GM19372 (cell line): ENCODE results near the gene MAPT.
"Not testable (repeated sequence)": the region's sequence is repeated elsewhere in the genome, so short reads cannot be mapped to it uniquely, and the experiment has no call there.

Source experiments
- ATAC-seq: cut with Tn5 transposase; IDR thresholded peaks from one replicate; pipeline ENCODE4 v1.9.1; 2021; ENCODE audit warnings: mild to moderate bottlenecking, low read depth, moderate library complexity; ENCODE audit not compliant: unreplicated experiment

Gene MAPT

DNA sequence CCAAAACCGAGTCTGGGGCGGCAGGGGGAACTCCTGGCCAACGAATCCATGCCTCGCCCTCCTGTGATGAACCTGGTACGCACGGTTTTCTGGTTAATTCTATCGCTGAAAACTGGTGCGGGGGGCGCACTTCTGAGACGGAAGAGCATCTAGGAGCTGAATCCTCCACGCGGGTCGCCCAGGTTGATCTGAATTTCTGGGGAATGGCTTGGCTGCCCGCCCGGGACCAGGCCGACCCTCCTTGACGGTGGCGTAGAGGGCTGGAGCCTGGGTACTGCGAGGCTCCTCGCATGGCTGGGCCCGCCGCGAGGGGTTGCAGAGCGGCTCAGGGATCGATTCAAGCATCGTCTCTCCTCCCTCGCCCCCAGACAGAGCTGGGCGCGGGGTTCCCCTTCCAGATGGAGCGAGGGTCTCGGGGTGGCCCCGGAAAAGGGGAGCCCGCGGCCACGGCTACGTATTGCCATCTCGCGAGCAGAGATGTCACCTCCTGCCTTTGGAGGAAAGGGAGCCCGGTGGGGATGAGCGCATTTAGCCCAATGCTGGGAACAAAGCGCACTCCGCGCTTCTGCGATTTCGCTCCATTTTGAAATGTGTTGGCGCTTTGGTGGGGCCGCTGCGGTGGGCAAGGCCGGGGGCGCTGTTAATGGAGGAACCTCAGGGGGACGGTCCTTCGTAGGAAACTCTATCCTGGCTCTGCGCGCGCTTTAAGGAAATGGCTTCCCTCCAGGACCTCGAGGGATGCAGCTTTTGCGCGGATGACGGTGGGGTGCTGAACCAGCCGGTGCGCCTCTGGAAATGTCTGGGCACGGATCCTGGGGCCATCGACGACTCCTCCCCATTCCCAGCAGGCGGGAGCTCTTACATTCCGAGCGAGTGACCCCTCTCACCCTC, 2.7 kb downstream of the MAPT start:
- no peak for ATAC-seq

- no peak for ATAC-seq
Observed at GRCh38 chr17:45900136-45900535, 5.8 kb downstream of the MAPT start.

DNA sequence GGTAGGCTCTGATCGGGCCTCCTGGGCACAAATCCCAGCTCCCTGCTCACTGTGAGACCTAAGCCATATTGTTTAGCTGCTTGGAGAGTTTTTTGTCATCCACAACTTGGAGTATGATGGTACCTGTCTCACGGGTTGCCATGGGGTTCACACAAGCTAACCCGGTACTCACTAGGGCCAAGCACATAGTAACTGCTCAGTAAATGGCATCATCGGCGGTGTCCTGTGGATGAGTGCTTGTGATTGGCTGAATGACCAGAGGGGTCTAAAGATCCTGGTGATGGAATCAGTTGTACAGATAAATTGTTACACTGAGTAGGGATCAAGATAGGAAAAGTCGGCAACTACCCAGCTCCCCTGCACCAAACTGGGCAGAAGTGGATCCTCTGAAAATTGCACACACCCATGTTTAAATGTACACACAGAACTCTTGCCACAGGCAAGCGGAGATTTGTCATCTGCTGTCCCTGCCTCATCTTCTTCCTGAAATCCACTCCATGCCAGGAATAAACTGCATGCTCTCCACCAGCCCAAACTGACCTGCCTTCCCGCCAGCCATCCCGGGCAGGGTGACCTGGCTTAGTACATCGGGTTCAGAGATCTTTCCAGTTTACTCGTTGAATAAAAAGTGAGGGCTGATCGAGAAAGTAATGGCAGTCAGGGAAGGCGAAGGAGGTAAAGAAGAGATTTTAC, 6.5 kb downstream of the MAPT start:
- no peak for ATAC-seq

GRCh38 chr17:45902892-45903346, 8.6 kb downstream of the MAPT start:
- ATAC-seq, result no peak

DNA sequence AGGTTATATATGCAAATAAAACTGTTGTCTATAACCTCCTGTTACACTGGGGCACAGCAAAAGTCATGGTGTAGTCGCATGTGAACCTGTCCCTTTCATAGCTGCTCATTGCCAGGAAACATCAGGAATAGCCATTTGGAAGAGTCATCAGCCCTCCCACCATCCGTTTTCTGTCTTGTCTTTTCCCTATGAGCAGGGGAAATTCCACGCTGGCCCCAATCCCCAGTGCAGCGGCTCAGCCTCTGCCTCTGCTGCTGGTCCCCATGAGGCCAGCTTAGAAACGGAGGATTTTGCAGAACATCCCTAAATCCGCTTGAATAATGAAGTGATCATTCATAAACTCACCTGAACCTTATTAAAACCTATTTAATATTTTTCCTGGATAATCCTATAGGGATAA, 10.5 kb downstream of the MAPT start:
- no peak for ATAC-seq

DNA sequence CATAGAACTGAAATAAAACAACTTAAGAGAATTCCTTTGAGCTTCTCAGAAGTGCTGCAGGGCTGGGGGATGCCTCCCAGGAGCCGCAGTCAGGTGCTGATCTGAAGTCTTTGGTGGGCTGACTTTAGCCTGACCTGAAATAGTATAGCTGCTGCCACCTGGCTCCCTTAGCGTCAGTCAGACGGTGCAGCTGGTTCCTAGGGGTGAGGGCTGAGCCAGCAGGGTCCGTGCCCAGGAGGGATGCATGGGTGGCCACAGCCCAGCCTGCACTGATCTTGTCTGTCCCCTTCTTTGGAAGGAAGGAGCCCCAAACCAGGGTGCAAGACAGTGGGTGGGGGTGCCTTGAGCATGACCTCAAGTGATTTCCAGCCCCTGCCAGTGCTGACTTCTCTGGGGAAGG, 11.5 kb downstream of the MAPT start:
- no peak for ATAC-seq

DNA sequence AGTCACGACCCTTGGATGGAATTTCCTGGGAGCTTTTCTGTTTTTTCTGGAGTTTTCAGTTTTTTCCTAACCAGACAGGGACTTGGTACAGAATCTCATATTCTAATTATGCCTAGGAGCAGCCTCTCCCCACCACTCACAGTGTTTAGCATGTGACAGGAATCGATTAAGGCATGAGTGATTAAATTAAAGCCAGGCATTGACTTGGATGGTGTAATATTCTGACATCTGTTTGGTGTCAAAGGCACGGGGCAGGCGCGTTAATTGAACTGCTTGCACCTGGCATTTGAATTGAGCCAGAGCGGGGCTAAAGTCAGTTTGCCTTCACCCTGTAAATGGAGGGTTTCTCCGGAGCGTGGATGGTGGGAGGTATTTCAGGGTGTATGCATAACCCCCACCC, 11.9 kb downstream of the MAPT start:
- no peak for ATAC-seq

GRCh38 chr17:45906927-45907622, 12.7 kb downstream of the MAPT start:
- ATAC-seq, result no peak

DNA sequence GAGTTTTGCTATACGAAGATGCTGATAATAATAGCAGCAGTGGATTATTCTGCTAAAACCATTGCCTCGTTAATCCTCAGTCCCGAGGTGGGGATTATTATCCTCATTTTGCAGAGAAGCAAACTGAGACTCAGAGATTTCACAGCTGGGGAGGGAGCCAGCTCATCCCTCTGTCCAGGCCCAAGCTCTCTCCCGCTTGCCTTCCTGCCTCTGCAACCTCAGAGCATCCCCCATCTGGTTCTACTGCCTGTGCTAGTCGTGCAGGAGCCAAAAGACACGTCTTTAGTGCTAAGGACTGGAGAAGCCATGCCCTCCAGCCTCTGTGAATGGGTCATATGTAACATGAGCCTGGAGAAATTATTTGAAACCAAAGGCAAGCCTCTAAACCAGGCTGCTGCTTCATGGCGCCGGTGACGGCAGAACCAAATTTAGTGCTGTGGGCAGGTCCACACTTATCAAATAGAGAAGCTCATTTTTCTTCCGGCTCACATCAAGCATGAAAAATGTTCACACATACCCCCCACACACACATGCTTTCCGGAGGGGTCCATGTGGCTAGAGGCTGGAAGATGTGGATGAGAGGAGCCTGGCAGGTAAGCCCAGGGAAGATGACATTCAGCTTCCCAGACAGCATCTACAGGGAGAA, 13.5 kb downstream of the MAPT start:
- no peak for ATAC-seq

- no peak for ATAC-seq
Observed at GRCh38 chr17:45908460-45908859, 14.1 kb downstream of the MAPT start.

DNA sequence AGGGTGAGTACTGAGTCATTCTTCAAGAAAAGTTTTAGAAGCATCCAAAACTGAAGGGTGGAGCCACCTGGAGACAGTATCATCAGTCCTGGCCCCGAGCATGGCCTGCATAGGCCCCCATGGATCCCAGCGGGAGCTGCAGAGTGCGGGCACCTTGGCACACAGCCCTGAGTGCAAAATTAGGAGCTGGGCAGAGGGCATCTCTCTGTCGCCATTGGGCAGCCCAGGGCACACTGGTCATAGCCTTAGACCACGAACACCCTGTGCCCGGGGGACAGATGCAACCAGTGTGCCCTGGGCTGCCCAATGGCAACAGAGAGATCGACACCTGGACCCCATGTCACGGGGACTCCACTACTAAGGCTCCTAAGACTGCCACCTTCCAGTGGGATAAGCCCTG, 14.6 kb downstream of the MAPT start:
- ATAC-seq, result no peak

GRCh38 chr17:45910667-45911066, 16.3 kb downstream of the MAPT start:
- ATAC-seq, result no peak

DNA sequence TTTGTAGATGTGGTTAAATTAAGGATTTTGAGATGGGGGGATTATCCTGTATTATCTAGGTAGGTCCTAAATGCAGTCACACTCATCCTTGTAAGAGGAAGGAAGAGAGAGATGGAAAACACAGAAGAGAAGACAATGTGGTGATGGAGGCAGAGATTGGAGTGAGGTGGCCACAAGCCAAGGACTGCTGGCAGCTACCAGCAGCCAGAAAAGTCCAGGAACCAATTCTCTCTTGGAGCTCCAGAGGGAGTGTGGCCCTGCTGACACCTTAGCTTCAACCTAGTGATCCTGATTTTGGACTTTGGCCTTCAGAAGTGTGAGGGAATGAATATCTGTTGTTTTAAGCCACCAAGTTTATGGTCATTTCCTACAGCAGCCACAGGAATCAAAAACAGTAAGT, 18.0 kb downstream of the MAPT start:
- ATAC-seq, result no peak

DNA sequence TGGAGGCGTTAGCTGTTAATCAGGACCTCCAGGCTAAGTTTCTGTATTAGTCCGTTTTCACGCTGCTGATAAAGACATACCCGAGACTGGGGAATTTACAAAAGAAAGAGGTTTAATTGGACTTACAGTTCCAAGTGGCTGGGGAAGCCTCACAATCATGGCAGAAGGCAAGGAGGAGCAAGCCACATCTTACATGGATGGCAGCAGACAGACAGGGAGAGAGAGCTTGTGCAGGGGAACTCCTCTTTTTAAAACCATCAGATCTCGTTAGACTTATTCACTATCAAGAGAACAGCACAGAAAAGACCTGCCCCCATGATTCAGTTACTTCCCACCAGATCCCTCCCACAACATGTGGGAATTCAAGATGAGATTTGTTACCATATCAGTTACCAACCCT, 18.7 kb downstream of the MAPT start:
- not testable (repeated sequence) for ATAC-seq

DNA sequence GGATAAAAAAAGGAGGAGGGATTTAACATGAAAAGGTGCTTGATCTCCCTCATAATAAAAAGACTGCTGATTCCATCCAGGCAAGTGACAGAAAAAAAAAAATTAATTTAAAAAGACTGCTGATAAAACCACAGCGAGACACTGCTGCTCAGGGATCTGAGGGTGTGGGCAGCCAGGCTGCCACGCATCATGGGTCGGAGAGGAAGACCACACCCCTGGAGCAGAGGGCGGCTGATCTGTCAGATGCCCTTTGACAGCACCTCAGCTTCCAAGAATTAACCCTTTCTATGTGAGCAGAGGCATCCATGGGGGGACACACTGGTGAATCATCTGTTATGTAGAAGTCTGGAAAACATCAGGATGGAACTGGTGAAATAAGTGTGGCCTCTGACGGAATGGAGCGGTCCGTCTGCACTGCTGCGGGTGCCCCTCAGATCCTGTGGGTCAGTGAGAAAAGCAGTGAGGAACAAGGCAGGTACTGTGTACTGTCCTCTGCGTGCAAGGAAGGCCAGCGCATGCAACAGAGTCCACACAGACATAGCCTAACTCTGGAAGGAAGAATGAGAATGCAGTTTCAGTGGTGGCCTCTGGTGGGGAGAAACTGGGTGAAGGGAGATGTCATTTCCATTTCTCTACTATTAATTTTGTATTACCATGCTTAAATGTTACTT, 19.8 kb downstream of the MAPT start:
- ATAC-seq, result no peak

- no peak for ATAC-seq
Observed at GRCh38 chr17:45915263-45915662, 20.9 kb downstream of the MAPT start.

DNA sequence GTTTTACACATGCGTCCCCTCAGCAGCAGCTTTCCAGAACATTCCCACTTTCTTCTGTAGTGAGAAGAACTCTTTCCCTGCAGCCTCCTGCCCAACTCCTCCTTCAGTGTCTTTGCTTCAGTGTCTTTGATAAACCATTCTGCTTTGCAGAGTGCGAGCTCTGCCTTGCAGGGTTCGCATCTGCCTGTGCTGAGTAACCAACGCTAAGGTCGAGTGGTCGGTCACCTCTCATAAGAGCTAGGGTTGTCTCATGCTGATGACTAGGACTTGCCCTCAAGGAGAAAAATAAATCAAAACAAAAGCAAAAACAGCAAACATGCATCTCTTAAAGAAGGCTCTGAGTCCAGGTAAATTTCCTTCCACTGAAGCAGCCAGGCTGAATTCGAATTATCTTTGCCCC, 22.7 kb downstream of the MAPT start:
- no peak for ATAC-seq

DNA sequence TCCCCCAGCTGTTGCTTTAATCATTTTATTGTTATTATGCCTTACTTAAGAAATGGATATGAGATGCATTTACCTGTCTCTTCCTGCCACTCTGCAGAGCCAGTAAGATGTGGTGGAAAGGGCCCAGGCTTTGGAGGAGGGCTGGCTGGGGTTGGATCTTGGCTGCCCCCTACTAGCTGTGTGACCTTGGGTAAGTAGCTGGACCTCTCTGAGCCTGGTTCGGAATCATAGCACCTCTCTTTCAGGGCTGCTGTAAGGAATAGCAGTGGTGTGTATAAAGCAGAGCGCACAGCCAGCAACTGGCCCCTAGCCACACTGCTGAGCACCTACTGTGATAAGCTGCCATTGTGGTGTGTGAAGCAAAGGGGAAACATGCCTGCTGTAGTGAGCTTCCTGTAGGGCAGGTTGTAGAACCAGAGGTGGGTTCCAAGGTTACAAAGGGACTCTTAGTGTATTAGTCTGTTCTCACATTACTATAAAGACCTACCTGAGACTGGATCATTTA, 23.9 kb downstream of the MAPT start:
- no peak for ATAC-seq

- no peak for ATAC-seq
Observed at GRCh38 chr17:45919136-45919535, 24.8 kb downstream of the MAPT start.

GRCh38 chr17:45920083-45920482, 25.7 kb downstream of the MAPT start:
- no peak for ATAC-seq
